ENCODE results near the gene UTP14A.
"Not testable (repeated sequence)": the region's sequence is repeated elsewhere in the genome, so short reads cannot be mapped to it uniquely, and the experiment has no call there.

The UTP14A gene

GRCh38 chrX:129905787-129906580, at the start of gene UTP14A:
UTP14A (plus strand) TSS chrX:129906164; CDS start chrX:129906211, 47 bp downstream.
- peak within 1 kb of the TSS; percentile 82 for H3K4me3 ChIP-seq
- H3K27me3 ChIP-seq (ENCODE audit: low read depth) = no peaks in the 10 kb centered on the region
- in situ Hi-C loops (cut with MboI; ENCODE audit: low sequenced_read_pairs) = no loop called here
- H3K9me3 ChIP-seq = no peaks in the 10 kb centered on the region
- peak; percentile 92 to 96 for DNase-seq (ENCODE audit: low spot score in 2 of 2)
- H3K36me3 ChIP-seq (replicated peaks) = peaks cover 41% of the 10 kb centered on the region
- H3K4me1 ChIP-seq = peaks cover 12% of the 10 kb centered on the region

GRCh38 chrX:129859134-129859533, 46.8 kb upstream of the UTP14A start:
- not testable (repeated sequence) for H3K27me3 ChIP-seq (ENCODE audit: low read depth)

GRCh38 chrX:129866321-129866720, 39.6 kb upstream of the UTP14A start:
- in situ Hi-C loops (cut with MboI; ENCODE audit: low sequenced_read_pairs); H3K4me1 ChIP-seq; DNase-seq (ENCODE audit: low spot score in 2 of 2); H3K36me3 ChIP-seq (replicated peaks); H3K9me3 ChIP-seq; H3K27me3 ChIP-seq (ENCODE audit: low read depth); H3K4me3 ChIP-seq: not testable (repeated sequence)

More at GRCh38 chrX:129859134-129859533, 46.8 kb upstream of the UTP14A start:
- H3K4me3 ChIP-seq; H3K36me3 ChIP-seq (replicated peaks); DNase-seq (ENCODE audit: low spot score in 2 of 2); in situ Hi-C loops (cut with MboI; ENCODE audit: low sequenced_read_pairs); H3K4me1 ChIP-seq; H3K9me3 ChIP-seq: not testable (repeated sequence)

GRCh38 chrX:129872524-129872923, 33.4 kb upstream of the UTP14A start:
- Histone ChIP-seq H3K36me3 (replicated peaks) (no peaks in the 10 kb centered on the region), H3K4me3 (no peak overlapping the region), H3K9me3 (no peaks in the 10 kb centered on the region), H3K27me3 (ENCODE audit: low read depth) (no peaks in the 10 kb centered on the region), H3K4me1 (peaks cover 11% of the 10 kb centered on the region)
- in situ Hi-C loops (cut with MboI; ENCODE audit: low sequenced_read_pairs) = no loop called here
- no peak for DNase-seq (ENCODE audit: low spot score in 2 of 2)

- Histone ChIP-seq H3K4me3 (no peak overlapping the region), H3K4me1 (peaks cover 11% of the 10 kb centered on the region), H3K27me3 (ENCODE audit: low read depth) (no peaks in the 10 kb centered on the region), H3K9me3 (no peaks in the 10 kb centered on the region), H3K36me3 (replicated peaks) (no peaks in the 10 kb centered on the region)
- no peak for DNase-seq (ENCODE audit: low spot score in 2 of 2)
- in situ Hi-C loops (cut with MboI; ENCODE audit: low sequenced_read_pairs) = no loop called here
These were observed 30.3 kb upstream of the UTP14A start for GRCh38 chrX:129875669-129876068.

- no peak overlapping the region for H3K4me3 ChIP-seq
- H3K36me3 ChIP-seq (replicated peaks) = no peaks in the 10 kb centered on the region
- DNase-seq (ENCODE audit: low spot score in 2 of 2) = peak; percentile 34 to 68
- no peaks in the 10 kb centered on the region for H3K27me3 ChIP-seq (ENCODE audit: low read depth)
- in situ Hi-C loops (cut with MboI; ENCODE audit: low sequenced_read_pairs) = no loop called here
- peaks cover 11% of the 10 kb centered on the region for H3K4me1 ChIP-seq
- H3K9me3 ChIP-seq = no peaks in the 10 kb centered on the region
These were observed 29.1 kb upstream of the UTP14A start for GRCh38 chrX:129876771-129877305.

- Histone ChIP-seq H3K27me3 (ENCODE audit: low read depth) (no peaks in the 10 kb centered on the region), H3K9me3 (no peaks in the 10 kb centered on the region), H3K4me1 (peaks cover 11% of the 10 kb centered on the region), H3K36me3 (replicated peaks) (no peaks in the 10 kb centered on the region), H3K4me3 (no peak overlapping the region)
- in situ Hi-C loops (cut with MboI; ENCODE audit: low sequenced_read_pairs) = no loop called here
- no peak for DNase-seq (ENCODE audit: low spot score in 2 of 2)
These were observed 28.6 kb upstream of the UTP14A start for GRCh38 chrX:129877401-129877800.

- no peak for DNase-seq (ENCODE audit: low spot score in 2 of 2)
- Histone ChIP-seq H3K36me3 (replicated peaks) (no peaks in the 10 kb centered on the region), H3K4me1 (0 out of 2 replicates have a peak, but pooled peaks cover 3% of the 10 kb centered on the region), H3K4me3 (no peak overlapping the region), H3K9me3 (no peaks in the 10 kb centered on the region), H3K27me3 (ENCODE audit: low read depth) (no peaks in the 10 kb centered on the region)
- in situ Hi-C loops (cut with MboI; ENCODE audit: low sequenced_read_pairs) = no loop called here
These were observed 5.9 kb upstream of the UTP14A start for GRCh38 chrX:129900054-129900453.

- DNase-seq (ENCODE audit: low spot score in 2 of 2) = no peak
- Histone ChIP-seq H3K36me3 (replicated peaks) (peaks cover 68% of the 10 kb centered on the region), H3K27me3 (ENCODE audit: low read depth) (no peaks in the 10 kb centered on the region), H3K4me1 (peaks cover 9% of the 10 kb centered on the region), H3K9me3 (no peaks in the 10 kb centered on the region), H3K4me3 (no peak overlapping the region)
- in situ Hi-C loops (cut with MboI; ENCODE audit: low sequenced_read_pairs) = no loop called here
These were observed 2.7 kb downstream of the UTP14A start for GRCh38 chrX:129908636-129909035.

- no peaks in the 10 kb centered on the region for H3K27me3 ChIP-seq (ENCODE audit: low read depth)
- H3K4me3 ChIP-seq = no peak overlapping the region
- no peaks in the 10 kb centered on the region for H3K4me1 ChIP-seq
- in situ Hi-C loops (cut with MboI; ENCODE audit: low sequenced_read_pairs) = no loop called here
- H3K9me3 ChIP-seq = no peaks in the 10 kb centered on the region
- DNase-seq (ENCODE audit: low spot score in 2 of 2) = peak; percentile 73 to 89
- H3K36me3 ChIP-seq (replicated peaks) = peaks cover 91% of the 10 kb centered on the region
These were observed 19.5 kb downstream of the UTP14A start for GRCh38 chrX:129925305-129926092.

- Histone ChIP-seq H3K27me3 (ENCODE audit: low read depth) (no peaks in the 10 kb centered on the region), H3K4me1 (peaks cover 9% of the 10 kb centered on the region; the same call in 1 of the 2 replicates), H3K9me3 (no peaks in the 10 kb centered on the region), H3K4me3 (peak overlapping the region; percentile 51), H3K36me3 (replicated peaks) (peaks cover 43% of the 10 kb centered on the region)
- in situ Hi-C loops (cut with MboI; ENCODE audit: low sequenced_read_pairs) = loop anchor here (5.0 kb wide), 1 partner anchor 51 kb away; the partner anchor contains the start of gene BCORL1
- DNase-seq (ENCODE audit: low spot score in 2 of 2) = peak in 1 of 2 experiments; percentile 6
These were observed 25.0 kb downstream of the UTP14A start for GRCh38 chrX:129930941-129931410.

- peaks cover 37% of the 10 kb centered on the region for H3K36me3 ChIP-seq (replicated peaks)
- peaks cover 9% of the 10 kb centered on the region; the same call in 1 of the 2 replicates for H3K4me1 ChIP-seq
- H3K9me3 ChIP-seq = no peaks in the 10 kb centered on the region
- H3K4me3 ChIP-seq = peak overlapping the region; percentile 51
- peak; percentile 93 to 99 for DNase-seq (ENCODE audit: low spot score in 2 of 2)
- in situ Hi-C loops (cut with MboI; ENCODE audit: low sequenced_read_pairs) = loop anchor here (5.0 kb wide), 1 partner anchor 51 kb away; the partner anchor contains the start of gene BCORL1
- no peaks in the 10 kb centered on the region for H3K27me3 ChIP-seq (ENCODE audit: low read depth)
These were observed 25.5 kb downstream of the UTP14A start for GRCh38 chrX:129931411-129932015.
